Stomach (tissue), 9 donors: ENCODE data around the gene HHLA2. TPM values are rescaled to one million over a fixed set of nuclear protein-coding genes. Genes with fewer than 3 reads are reported as not detected.

Experiments
- DNase-seq, 2 donors: peaks; one replicate each; pipeline versions ENCODE4 v3.0.0 to v3.0.0-alpha.2; 2013 to 2019
- H3K27ac ChIP-seq, 5 donors: fragments of 200-600 bp in 4 of 5; sonication (generic) in 4 of 5; one replicate each; pipeline ENCODE4 v1.5.1; 2013 to 2019; ENCODE audit warnings: mild to moderate bottlenecking in 1 of 5, moderate library complexity in 1 of 5
- H3K27me3 ChIP-seq, 3 donors: fragments of 200-600 bp; sonication (generic); one replicate each; pipeline ENCODE4 v1.5.1; 2017 to 2019; ENCODE audit warnings: mixed run types in 1 of 3
- H3K36me3 ChIP-seq, 4 donors: fragments of 200-600 bp; sonication (generic); 1 replicate in 3 of 4; 2 replicates in 1 of 4; pipeline ENCODE4 v1.5.1; 2016 to 2019
- H3K4me1 ChIP-seq, 4 donors: fragments of 200-600 bp; sonication (generic); one replicate each; pipeline ENCODE4 v1.5.1; 2016 to 2019
- H3K4me3 ChIP-seq, 4 donors: fragments of 200-600 bp; sonication (generic) in 3 of 4; one replicate each; pipeline ENCODE4 v1.5.1; 2016 to 2019; ENCODE audit warnings: mild to moderate bottlenecking in 1 of 4
- H3K9me3 ChIP-seq, 4 donors: fragments of 200-600 bp; sonication (generic); one replicate each; pipeline ENCODE4 v1.5.1; 2016 to 2019
- CTCF ChIP-seq, 7 experiments: fragments of 450-650 bp in 4 of 7; fragments of 200-600 bp in 3 of 7; sonication (generic) in 3 of 7; IDR thresholded peaks; one replicate each; pipeline ENCODE4 v1.5.1; 2016 to 2019; ENCODE audit warnings: antibody characterized with exemption in 7 of 7, control low read depth in 2 of 7, mild to moderate bottlenecking in 1 of 7
- EP300 ChIP-seq: sonication (generic); formaldehyde crosslinking; IDR thresholded peaks from one replicate; pipeline ENCODE4 v1.6.1; 2017; ENCODE audit warnings: antibody characterized with exemption
- POLR2A ChIP-seq, 4 donors: fragments of 450-650 bp; IDR thresholded peaks; one replicate each; pipeline ENCODE4 v1.6.1; 2016; ENCODE audit warnings: antibody characterized with exemption in 4 of 4, control low read depth in 2 of 4, mild to moderate bottlenecking in 1 of 4, moderate library complexity in 1 of 4
- POLR2AphosphoS5 ChIP-seq, 3 donors: sonication (generic); formaldehyde crosslinking; IDR thresholded peaks; one replicate each; pipeline ENCODE4 v1.6.1; 2016; ENCODE audit warnings: antibody characterized with exemption in 3 of 3
- WGBS, 5 donors: extraction: QIAGEN DNeasy Blood & Tissue Kit in 3 of 5; methylation state at CpG; one replicate each; pipeline versions ENCODE4 v1.1.5 to v1.1.7; 2013 to 2018; 5-methylcytosine and 5-hydroxymethylcytosine counted together
- intact Hi-C: fragments of 100-400 bp; cut with DNase I; formaldehyde crosslinking; loops from one replicate; pipeline ENCODE4 v1.15.1; 2023; ENCODE audit warnings: low total_unique reads
- polyA plus RNA-seq, 3 donors: library from polyadenylated mRNA; stranded (reverse); fragments of 200-250 nt; gene quantifications; one replicate each; pipeline ENCODE4 v1.2.3, GENCODE V29; 2013
- total RNA-seq, 5 donors: library from RNA; depleted of rRNA; stranded (reverse); fragments of >200 nt; gene quantifications; one replicate each; pipeline versions ENCODE4 v1.1.0 to v1.2.3, GENCODE V29; 2014 to 2016
- donor health status: healthy with polysubstance abuse.
- donor health status: Bipolar disorder and iron deficiency.
- donor health status: healthy.

The HHLA2 gene
- total and polyA plus RNA-seq, 8 donors = 0.23 to 18.8 (median 2.7) TPM; not detected in 1

GRCh38 chr3:108297647-108298046 is 1.3 kb downstream of the HHLA2 start:
- WGBS, 5 donors = 26 to 40% (median 33%) methylated on average over 3 of the region's 3 CpGs
- peak; percentile 79 to 82 for DNase-seq
- intact Hi-C loops = no loop called here
- peak overlapping the region in 3 of 5 donors; percentile 3 to 65 (median 44) for H3K27ac ChIP-seq
- no peak overlapping the region for H3K4me3 ChIP-seq
- H3K36me3 ChIP-seq = no peaks in the 10 kb centered on the region
- TF ChIP-seq CTCF (IDR thresholded peaks at IDR 0.05) (no peak), POLR2A (IDR thresholded peaks at IDR 0.05) (no peak), EP300 (no peak), POLR2AphosphoS5 (IDR thresholded peaks at IDR 0.05) (no peak)
- H3K9me3 ChIP-seq = no peaks in the 10 kb centered on the region
- no peaks in the 10 kb centered on the region for H3K27me3 ChIP-seq
- H3K4me1 ChIP-seq = peaks cover 0 to 29% (median 9%) of the 10 kb centered on the region in 4 donors

- peak overlapping the region in 3 of 5 donors; percentile 3 to 65 (median 44) for H3K27ac ChIP-seq
- no peaks in the 10 kb centered on the region for H3K36me3 ChIP-seq
- no peaks in the 10 kb centered on the region for H3K27me3 ChIP-seq
- WGBS, 5 donors = 38 to 65% (median 49%) methylated on average over 2 of the region's 2 CpGs
- H3K9me3 ChIP-seq = no peaks in the 10 kb centered on the region
- no peak for TF ChIP-seq EP300
- no peak for TF ChIP-seq CTCF (IDR thresholded peaks at IDR 0.05)
- TF ChIP-seq POLR2AphosphoS5 (IDR thresholded peaks at IDR 0.05) = no peak
- TF ChIP-seq POLR2A (IDR thresholded peaks at IDR 0.05) = no peak
- no peak for DNase-seq
- intact Hi-C loops = no loop called here
- peaks cover 0 to 29% (median 9%) of the 10 kb centered on the region in 4 donors for H3K4me1 ChIP-seq
- H3K4me3 ChIP-seq = no peak overlapping the region
These were observed 1.7 kb downstream of the HHLA2 start for GRCh38 chr3:108298056-108298455.

- Histone ChIP-seq H3K4me3 (no peak overlapping the region), H3K4me1 (peaks cover 0 to 29% (median 9%) of the 10 kb centered on the region in 4 donors), H3K27me3 (no peaks in the 10 kb centered on the region), H3K36me3 (no peaks in the 10 kb centered on the region), H3K27ac (no peak overlapping the region), H3K9me3 (no peaks in the 10 kb centered on the region)
- DNase-seq = no peak
- 69 to 75% (median 71%) methylated on average over 9 of the region's 9 CpGs for WGBS, 5 donors
- TF ChIP-seq CTCF (IDR thresholded peaks at IDR 0.05) (no peak), POLR2AphosphoS5 (IDR thresholded peaks at IDR 0.05) (no peak), POLR2A (IDR thresholded peaks at IDR 0.05) (no peak), EP300 (no peak)
- intact Hi-C loops = no loop called here
These were observed 3.9 kb downstream of the HHLA2 start for GRCh38 chr3:108300103-108300849.

GRCh38 chr3:108301695-108302404 is 5.5 kb downstream of the HHLA2 start:
- intact Hi-C loops = no loop called here
- H3K27ac ChIP-seq = no peak overlapping the region
- 59 to 71% (median 66%) methylated on average over 5 of the region's 5 CpGs for WGBS, 5 donors
- no peaks in the 10 kb centered on the region for H3K27me3 ChIP-seq
- H3K4me3 ChIP-seq = no peak overlapping the region
- TF ChIP-seq EP300 (no peak), POLR2AphosphoS5 (IDR thresholded peaks at IDR 0.05) (no peak), CTCF (IDR thresholded peaks at IDR 0.05) (no peak), POLR2A (IDR thresholded peaks at IDR 0.05) (no peak)
- no peaks in the 10 kb centered on the region for H3K36me3 ChIP-seq
- peaks cover 0 to 24% (median 9%) of the 10 kb centered on the region in 4 donors for H3K4me1 ChIP-seq
- no peak for DNase-seq
- no peaks in the 10 kb centered on the region for H3K9me3 ChIP-seq
